Measurements from ENCODE around the gene EMILIN2. TPM values are rescaled to one million over a fixed set of nuclear protein-coding genes. Genes with fewer than 3 reads are reported as not detected.

The EMILIN2 gene
- total and polyA plus RNA-seq, 2 of the 13 experiments (the other 11 are each of a cell fraction or from before 2014, with no cell fraction given) = 7.6 to 8.2 TPM

DNA sequence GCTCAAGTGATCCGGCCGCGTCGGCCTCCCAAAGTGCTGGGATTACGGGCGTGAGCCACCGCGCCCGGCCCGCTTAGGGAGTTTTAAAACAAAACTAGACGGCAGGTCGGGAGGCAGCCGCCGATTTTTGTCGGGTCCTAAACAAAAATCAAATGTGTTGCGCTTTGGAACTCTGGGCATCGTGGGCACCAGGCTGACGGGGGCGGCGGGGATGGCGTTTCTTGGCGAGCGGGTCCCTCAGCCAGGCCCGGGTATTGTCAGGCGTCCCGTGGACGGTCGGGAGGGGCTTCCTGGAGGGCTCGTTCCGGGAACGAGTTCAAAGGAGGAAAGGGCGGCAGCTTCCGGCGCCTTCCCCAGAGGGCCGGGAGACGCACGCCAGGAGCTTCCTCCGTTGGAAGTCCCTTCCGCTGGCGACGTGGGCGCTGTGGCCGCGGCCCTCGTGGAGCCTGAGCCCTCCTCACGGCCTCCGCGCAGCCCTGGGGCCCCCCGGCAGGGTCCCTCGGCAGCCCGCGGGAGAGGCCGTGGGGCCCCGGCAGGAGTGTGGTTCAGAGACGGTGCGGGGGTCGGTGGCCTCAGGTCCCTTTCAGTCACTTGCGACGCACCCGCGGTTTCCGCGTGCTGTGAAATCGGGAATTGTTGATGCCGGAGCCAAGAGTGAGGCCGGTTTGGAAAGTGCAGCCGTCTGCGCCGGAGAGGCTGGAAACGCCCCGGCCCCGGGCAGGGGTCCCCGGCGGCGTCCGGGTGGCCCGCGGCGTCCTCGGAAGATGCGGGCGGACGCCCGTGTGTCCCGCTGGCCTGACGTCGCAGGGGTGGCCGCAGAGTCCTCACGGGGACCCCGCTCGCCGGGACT, 59.3 kb downstream of the EMILIN2 start (continued):
- no peak for TF ChIP-seq NFATC3 (CRISPR knock-in tag; IDR thresholded peaks at IDR 0.05)
- TF ChIP-seq ZNF816 (CRISPR knock-in tag; IDR thresholded peaks at IDR 0.05; ENCODE audit: borderline replicate concordance) = no peak
- TF ChIP-seq ZFP36 (IDR thresholded peaks at IDR 0.05; ENCODE audit: borderline replicate concordance, low read depth, low read length, partially characterized antibody) = no peak
- TF ChIP-seq ATF2 (CRISPR knock-in tag; IDR thresholded peaks at IDR 0.05) = no peak
- no peak for TF ChIP-seq ZNF318 (CRISPR knock-in tag; IDR thresholded peaks at IDR 0.05)
- TF ChIP-seq, protein P1, sequence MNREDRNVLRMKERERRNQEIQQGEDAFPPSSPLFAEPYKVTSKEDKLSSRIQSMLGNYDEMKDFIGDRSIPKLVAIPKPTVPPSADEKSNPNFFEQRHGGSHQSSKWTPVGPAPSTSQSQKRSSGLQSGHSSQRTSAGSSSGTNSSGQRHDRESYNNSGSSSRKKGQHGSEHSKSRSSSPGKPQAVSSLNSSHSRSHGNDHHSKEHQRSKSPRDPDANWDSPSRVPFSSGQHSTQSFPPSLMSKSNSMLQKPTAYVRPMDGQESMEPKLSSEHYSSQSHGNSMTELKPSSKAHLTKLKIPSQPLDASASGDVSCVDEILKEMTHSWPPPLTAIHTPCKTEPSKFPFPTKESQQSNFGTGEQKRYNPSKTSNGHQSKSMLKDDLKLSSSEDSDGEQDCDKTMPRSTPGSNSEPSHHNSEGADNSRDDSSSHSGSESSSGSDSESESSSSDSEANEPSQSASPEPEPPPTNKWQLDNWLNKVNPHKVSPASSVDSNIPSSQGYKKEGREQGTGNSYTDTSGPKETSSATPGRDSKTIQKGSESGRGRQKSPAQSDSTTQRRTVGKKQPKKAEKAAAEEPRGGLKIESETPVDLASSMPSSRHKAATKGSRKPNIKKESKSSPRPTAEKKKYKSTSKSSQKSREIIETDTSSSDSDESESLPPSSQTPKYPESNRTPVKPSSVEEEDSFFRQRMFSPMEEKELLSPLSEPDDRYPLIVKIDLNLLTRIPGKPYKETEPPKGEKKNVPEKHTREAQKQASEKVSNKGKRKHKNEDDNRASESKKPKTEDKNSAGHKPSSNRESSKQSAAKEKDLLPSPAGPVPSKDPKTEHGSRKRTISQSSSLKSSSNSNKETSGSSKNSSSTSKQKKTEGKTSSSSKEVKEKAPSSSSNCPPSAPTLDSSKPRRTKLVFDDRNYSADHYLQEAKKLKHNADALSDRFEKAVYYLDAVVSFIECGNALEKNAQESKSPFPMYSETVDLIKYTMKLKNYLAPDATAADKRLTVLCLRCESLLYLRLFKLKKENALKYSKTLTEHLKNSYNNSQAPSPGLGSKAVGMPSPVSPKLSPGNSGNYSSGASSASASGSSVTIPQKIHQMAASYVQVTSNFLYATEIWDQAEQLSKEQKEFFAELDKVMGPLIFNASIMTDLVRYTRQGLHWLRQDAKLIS (CRISPR knock-in tag; IDR thresholded peaks at IDR 0.05) = no peak; the same call in 1 of the 2 replicates
- TF ChIP-seq ZNF547 (CRISPR knock-in tag; IDR thresholded peaks at IDR 0.05) = peak; percentile 63
- 0 out of 2 replicates have a peak, but pooled peaks have one; percentile 8 for TF ChIP-seq ZNF770 (CRISPR knock-in tag; IDR thresholded peaks at IDR 0.05)
- TF ChIP-seq ZSCAN22 (CRISPR knock-in tag; IDR thresholded peaks at IDR 0.05) = no peak
- no peak for TF ChIP-seq MYPOP (CRISPR knock-in tag; IDR thresholded peaks at IDR 0.05)

Measured in HepG2 (cell line).